Gastrocnemius medialis (tissue), 4 donors: ENCODE results near the gene C19orf12.

Experiments
- POLR2A ChIP-seq, 2 donors: fragments of 450-650 bp; IDR thresholded peaks; one replicate each; pipeline ENCODE4 v1.6.1; 2017; ENCODE audit warnings: antibody characterized with exemption in 2 of 2, mild to moderate bottlenecking in 2 of 2, moderate library complexity in 2 of 2
- TF ChIP-seq, protein P1 (sequence below), 5 experiments: fragments of 450-650 bp in 3 of 5; fragments of 200-600 bp in 2 of 5; sonication (generic) in 2 of 5; IDR thresholded peaks in 4 of 5; conservative IDR thresholded peaks in 1 of 5; 1 replicate in 4 of 5; 2 replicates in 1 of 5; pipeline ENCODE4 v1.5.1; 2016 to 2019; ENCODE audit warnings: antibody characterized with exemption in 5 of 5, mild to moderate bottlenecking in 3 of 5, moderate library complexity in 3 of 5

DNA sequence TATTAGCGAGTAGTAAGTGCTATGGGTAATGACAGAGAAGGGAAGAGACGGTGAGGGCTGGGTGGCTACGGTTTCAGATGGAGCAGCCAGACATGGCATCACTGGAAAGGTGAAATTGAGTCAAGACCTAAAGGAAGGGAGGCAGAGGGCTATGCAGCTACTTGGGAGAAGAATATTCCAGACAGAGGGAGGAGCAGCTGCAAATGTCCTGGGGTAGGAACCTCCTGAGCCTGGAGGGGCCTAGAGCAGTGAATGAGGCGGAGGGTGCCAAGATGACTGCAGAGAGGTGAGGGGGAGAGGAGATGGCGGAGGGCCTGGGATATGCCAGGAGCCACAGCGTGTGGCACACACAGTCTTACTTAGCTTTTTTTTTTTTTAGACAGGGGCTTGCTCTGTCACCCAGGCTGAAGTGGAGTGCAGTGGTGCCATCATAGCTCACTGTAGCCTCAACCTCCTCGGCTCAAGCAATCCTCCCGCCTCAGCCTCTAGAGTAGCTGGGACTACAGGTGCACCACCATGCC is 28.7 kb downstream of the C19orf12 start:
- TF ChIP-seq, protein P1, sequence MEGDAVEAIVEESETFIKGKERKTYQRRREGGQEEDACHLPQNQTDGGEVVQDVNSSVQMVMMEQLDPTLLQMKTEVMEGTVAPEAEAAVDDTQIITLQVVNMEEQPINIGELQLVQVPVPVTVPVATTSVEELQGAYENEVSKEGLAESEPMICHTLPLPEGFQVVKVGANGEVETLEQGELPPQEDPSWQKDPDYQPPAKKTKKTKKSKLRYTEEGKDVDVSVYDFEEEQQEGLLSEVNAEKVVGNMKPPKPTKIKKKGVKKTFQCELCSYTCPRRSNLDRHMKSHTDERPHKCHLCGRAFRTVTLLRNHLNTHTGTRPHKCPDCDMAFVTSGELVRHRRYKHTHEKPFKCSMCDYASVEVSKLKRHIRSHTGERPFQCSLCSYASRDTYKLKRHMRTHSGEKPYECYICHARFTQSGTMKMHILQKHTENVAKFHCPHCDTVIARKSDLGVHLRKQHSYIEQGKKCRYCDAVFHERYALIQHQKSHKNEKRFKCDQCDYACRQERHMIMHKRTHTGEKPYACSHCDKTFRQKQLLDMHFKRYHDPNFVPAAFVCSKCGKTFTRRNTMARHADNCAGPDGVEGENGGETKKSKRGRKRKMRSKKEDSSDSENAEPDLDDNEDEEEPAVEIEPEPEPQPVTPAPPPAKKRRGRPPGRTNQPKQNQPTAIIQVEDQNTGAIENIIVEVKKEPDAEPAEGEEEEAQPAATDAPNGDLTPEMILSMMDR (IDR thresholded peaks at IDR 0.05 in 4 of 5, conservative IDR thresholded peaks at IDR 0.05 in 1 of 5) = no peak
- TF ChIP-seq POLR2A (IDR thresholded peaks at IDR 0.05) = no peak
